Loucy (cell line): ENCODE measurements around the gene ZSWIM8.

Source experiments
- EZH2phosphoT487 ChIP-seq: fragments of 200-600 bp; IDR thresholded peaks from 2 replicates; pipeline ENCODE4 v1.6.1; 2018; ENCODE audit warnings: antibody characterized with exemption, mild to moderate bottlenecking, moderate library complexity, borderline replicate concordance
- TF ChIP-seq, protein P1 (sequence below): fragments of 200-600 bp; sonication (generic); conservative IDR thresholded peaks from 2 replicates; pipeline ENCODE4 v1.5.1; 2014; ENCODE audit warnings: mild to moderate bottlenecking, antibody characterized with exemption, low read length

DNA sequence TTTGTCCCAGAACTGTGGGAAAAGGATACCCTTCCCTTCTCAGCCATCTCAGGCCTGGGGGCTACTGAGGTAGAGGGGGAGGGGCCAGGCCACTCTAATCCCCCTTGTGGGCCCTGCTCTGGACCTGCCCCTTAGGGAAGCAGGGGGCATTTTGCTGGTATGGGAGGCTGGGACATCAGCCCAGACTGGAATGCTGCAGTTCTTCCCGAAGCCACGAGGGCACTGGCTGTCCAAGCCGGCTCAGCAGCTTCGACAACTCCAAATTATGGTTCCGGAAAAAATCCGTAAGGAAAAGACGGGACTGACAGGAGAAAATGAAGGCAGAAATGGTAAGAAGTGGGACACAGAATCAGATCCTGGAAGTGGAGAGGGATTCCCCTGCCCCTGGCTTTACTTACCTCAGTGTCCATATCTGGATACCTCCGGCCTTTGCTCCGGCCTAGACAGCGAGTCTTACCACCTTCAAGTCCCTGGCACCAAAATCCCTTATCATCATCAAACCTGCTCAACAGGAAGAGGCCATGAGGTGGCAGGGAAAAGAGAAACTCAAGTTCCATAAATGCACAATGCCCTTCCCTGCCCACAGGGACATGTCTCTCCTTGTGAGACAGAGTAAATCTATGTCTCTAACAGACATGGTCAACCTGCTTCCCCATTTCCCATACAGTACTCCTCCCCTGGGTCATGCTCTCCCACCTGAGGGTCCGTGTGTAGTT is 17.0 kb downstream of the ZSWIM8 start:
- TF ChIP-seq, protein P1, sequence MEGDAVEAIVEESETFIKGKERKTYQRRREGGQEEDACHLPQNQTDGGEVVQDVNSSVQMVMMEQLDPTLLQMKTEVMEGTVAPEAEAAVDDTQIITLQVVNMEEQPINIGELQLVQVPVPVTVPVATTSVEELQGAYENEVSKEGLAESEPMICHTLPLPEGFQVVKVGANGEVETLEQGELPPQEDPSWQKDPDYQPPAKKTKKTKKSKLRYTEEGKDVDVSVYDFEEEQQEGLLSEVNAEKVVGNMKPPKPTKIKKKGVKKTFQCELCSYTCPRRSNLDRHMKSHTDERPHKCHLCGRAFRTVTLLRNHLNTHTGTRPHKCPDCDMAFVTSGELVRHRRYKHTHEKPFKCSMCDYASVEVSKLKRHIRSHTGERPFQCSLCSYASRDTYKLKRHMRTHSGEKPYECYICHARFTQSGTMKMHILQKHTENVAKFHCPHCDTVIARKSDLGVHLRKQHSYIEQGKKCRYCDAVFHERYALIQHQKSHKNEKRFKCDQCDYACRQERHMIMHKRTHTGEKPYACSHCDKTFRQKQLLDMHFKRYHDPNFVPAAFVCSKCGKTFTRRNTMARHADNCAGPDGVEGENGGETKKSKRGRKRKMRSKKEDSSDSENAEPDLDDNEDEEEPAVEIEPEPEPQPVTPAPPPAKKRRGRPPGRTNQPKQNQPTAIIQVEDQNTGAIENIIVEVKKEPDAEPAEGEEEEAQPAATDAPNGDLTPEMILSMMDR = no peak
- no peak for TF ChIP-seq EZH2phosphoT487
